Natural killer cell treated with Interleukin-12 subunit alpha and Interleukin-12 subunit beta and Interleukin-15 and Interleukin-18, amount 100 ng/mL, for 72 hours (primary cell): ENCODE results near the gene FAAH. TPM values are rescaled to one million over a fixed set of nuclear protein-coding genes. Genes with fewer than 3 reads are reported as not detected.

Source experiments
- ATAC-seq, 2 donors: fragments of 150-1000 bp; cut with Tn5 transposase in 1 of 2; sonication (Bioruptor Pico), chemical (Tn5 transposase) in 1 of 2; 2 replicates each; pipeline ENCODE4 v1.10.0; 2021
- DNase-seq: peaks from one replicate; pipeline ENCODE4 v3.0.0; 2022; ENCODE audit warnings: low spot score
- H3K27ac Mint-ChIP-seq, 2 donors: 1 replicate in 1 of 2; 2 replicates in 1 of 2; pipeline ENCODE4 v1.8.0; 2022; ENCODE audit warnings: mixed read lengths in 2 of 2, mild to moderate bottlenecking in 1 of 2, moderate library complexity in 1 of 2
- H3K27me3 Mint-ChIP-seq, 2 donors: 1 replicate in 1 of 2; 2 replicates in 1 of 2; pipeline ENCODE4 v1.8.0; 2022; ENCODE audit warnings: mixed read lengths in 2 of 2
- H3K36me3 Mint-ChIP-seq: one replicate; pipeline ENCODE4 v1.8.0; 2022; ENCODE audit warnings: mixed read lengths
- H3K4me1 Mint-ChIP-seq, 2 donors: 1 replicate in 1 of 2; 2 replicates in 1 of 2; pipeline ENCODE4 v1.8.0; 2022; ENCODE audit warnings: low read depth in 2 of 2, mixed read lengths in 2 of 2, mild to moderate bottlenecking in 1 of 2
- H3K4me3 Mint-ChIP-seq: one replicate; pipeline ENCODE4 v1.8.0; 2022; ENCODE audit warnings: mixed read lengths
- H3K9me3 Mint-ChIP-seq: 2 replicates; pipeline ENCODE4 v1.8.0; 2022; ENCODE audit warnings: mixed read lengths
- total RNA-seq, 2 donors: library from RNA; stranded (reverse); gene quantifications; one replicate each; pipeline ENCODE4 v1.2.3, GENCODE V29; 2022

Gene FAAH
- total RNA-seq, 2 donors from 2014 or later, result 4.1 to 6.6 TPM

DNA sequence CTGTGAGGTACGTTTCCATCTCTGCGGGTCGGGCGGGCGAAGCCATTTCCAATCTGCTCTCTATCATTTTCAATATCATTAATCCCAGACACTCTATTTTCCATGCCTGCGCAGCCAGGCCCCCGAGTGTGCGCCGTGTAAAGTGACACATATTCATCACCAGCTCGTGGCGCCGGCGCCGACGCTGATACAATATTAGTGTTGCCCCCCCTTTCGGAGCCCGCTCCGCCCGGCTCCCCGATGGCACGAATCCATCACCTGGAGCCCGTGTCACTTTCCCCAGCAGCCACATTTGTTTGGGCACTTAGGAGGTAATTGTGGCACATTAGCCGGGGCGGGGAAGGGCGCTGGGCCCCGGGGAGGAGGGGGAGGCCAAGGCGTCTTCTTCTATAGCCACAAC, 61.8 kb downstream of the FAAH start:
- Mint-ChIP-seq H3K4me3 (no peak overlapping the region), H3K4me1 (no peaks in the 10 kb centered on the region), H3K9me3 (no peaks in the 10 kb centered on the region), H3K36me3 (no peaks in the 10 kb centered on the region), H3K27me3 (peaks cover 34 to 35% of the 10 kb centered on the region in 2 donors), H3K27ac (no peak overlapping the region)
- ATAC-seq, result no peak
- no peak for DNase-seq

DNA sequence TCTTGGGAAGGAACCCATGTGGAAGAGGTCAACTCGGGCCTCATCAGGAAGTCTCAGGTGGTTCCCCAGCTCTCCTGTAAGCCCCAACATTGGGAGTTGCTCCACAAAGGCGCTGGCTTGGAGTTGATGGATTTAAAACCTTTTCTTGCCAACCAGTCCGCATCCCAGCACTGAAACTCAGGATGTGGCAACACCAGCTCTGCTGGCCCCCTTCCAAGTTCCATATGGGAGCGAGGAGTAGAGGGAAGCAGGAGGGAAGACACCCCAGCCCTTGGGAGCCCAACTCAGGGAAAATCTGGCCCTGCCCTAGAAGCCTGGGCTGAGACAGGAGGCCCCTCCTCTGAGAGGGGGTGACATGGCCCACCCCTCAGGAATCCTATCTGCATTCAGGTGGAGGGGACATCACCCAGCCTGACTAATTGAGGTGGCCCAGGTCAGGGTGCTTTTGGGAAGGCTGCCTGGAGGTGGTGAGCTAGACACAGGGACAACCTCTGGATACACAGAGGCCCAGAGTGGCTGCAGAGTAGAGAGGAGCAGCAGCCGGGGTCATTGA, 62.4 kb downstream of the FAAH start:
- no peaks in the 10 kb centered on the region for H3K9me3 Mint-ChIP-seq
- peaks cover 32% of the 10 kb centered on the region in 2 donors for H3K27me3 Mint-ChIP-seq
- no peak overlapping the region for H3K27ac Mint-ChIP-seq
- DNase-seq (no peak), ATAC-seq (no peak)
- no peaks in the 10 kb centered on the region for H3K4me1 Mint-ChIP-seq
- no peak overlapping the region for H3K4me3 Mint-ChIP-seq
- no peaks in the 10 kb centered on the region for H3K36me3 Mint-ChIP-seq

DNA sequence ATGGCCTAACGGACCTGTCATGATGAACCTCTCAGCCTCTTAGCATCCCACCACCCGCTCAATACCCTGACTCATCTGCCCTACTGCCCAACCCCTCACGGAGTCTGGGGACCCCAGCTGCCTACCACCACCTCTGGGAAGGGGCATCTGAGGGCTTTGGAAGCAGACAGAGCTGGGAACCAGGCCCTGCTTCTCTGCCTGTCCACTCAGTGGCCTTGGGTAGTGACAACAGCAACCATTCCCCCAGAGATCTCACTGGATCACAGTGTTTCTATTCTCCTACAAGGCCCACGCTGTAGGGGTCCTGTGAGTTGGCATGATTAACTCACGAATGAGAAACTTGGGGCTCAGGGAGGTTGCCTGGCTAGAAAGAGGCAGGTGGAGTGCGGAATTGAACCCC, 63.1 kb downstream of the FAAH start:
- Mint-ChIP-seq H3K4me1 (no peaks in the 10 kb centered on the region), H3K36me3 (no peaks in the 10 kb centered on the region), H3K27me3 (peaks cover 33 to 38% of the 10 kb centered on the region in 2 donors)

GRCh38 chr1:46458190-46458589, 64.1 kb downstream of the FAAH start:
- Mint-ChIP-seq H3K4me3 (no peak overlapping the region), H3K27ac (no peak overlapping the region), H3K27me3 (peaks cover 33 to 36% of the 10 kb centered on the region in 2 donors), H3K9me3 (no peaks in the 10 kb centered on the region), H3K4me1 (no peaks in the 10 kb centered on the region), H3K36me3 (no peaks in the 10 kb centered on the region)
- DNase-seq (no peak), ATAC-seq (no peak)

More for the DNA sequence above, 63.1 kb downstream of the FAAH start:
- DNase-seq (no peak), ATAC-seq (no peak)
- no peak overlapping the region for H3K27ac Mint-ChIP-seq
- no peaks in the 10 kb centered on the region for H3K9me3 Mint-ChIP-seq
- no peak overlapping the region for H3K4me3 Mint-ChIP-seq

GRCh38 chr1:46458846-46459245, 64.7 kb downstream of the FAAH start:
- Mint-ChIP-seq H3K4me3 (no peak overlapping the region), H3K36me3 (no peaks in the 10 kb centered on the region), H3K27me3 (peaks cover 35 to 36% of the 10 kb centered on the region in 2 donors), H3K27ac (no peak overlapping the region), H3K9me3 (no peaks in the 10 kb centered on the region), H3K4me1 (no peaks in the 10 kb centered on the region)
- DNase-seq (no peak), ATAC-seq (no peak)

DNA sequence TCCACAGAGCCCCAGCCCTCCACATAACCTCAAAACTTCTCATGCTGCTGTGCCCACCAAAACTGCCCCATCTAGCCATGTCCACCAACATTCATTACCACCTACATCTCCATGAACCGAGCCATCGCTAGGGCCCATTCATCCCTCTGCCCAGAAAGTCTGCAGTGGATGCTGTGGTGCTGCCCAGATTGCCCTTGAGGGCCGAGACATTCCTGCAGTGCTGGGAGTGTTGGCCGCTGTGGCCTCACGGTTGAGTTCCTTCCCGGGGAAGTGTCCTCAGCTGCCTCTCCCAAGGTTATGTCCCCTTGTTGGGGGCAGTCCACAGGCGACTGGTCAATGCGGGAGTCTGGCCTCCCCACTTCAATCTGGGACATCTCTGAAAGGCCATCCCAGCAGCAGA, 65.2 kb downstream of the FAAH start:
- DNase-seq, result no peak
- Mint-ChIP-seq H3K4me1 (no peaks in the 10 kb centered on the region), H3K36me3 (no peaks in the 10 kb centered on the region), H3K4me3 (no peak overlapping the region), H3K27me3 (peaks cover 40% of the 10 kb centered on the region in 2 donors), H3K27ac (no peak overlapping the region), H3K9me3 (no peaks in the 10 kb centered on the region)
- no peak for ATAC-seq

DNA sequence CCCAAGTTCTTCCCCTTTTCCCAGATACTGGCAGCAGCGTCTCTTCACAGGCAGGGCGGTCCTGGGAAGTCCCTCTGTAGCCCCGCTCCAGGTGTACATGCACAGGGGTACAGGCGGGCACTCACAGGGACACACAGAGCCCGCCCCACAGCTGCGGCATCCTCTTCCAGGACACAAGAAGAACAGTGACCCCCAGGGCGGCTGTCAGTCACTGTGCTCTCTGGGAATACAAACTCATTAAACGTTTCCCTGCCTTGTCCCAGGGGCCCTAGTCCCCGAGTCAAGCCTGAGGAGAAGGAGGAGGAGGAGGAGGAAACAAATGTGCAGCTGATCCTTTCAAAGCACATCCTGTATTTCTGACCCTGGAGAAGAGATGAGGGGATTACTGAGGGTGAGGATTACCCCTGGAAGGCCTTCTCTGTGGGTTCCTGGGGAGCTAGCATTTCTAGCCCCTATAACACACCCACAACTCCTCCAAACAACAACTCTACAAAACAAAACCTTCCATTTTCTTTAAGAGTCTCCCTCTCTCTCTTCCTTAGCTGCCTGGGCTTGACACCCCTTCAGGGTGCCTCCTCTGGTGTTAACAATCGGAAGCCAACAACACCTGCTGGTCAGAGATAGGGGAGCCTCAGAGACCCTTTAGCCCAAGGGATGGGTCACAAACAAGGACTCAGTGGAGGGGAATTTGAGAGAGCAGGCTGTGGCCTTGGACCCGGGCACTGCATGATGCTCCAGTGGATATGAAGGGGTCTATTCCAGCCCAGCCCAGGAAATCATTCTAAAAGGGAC, 67.1 kb downstream of the FAAH start:
- H3K9me3 Mint-ChIP-seq, result no peaks in the 10 kb centered on the region

DNA sequence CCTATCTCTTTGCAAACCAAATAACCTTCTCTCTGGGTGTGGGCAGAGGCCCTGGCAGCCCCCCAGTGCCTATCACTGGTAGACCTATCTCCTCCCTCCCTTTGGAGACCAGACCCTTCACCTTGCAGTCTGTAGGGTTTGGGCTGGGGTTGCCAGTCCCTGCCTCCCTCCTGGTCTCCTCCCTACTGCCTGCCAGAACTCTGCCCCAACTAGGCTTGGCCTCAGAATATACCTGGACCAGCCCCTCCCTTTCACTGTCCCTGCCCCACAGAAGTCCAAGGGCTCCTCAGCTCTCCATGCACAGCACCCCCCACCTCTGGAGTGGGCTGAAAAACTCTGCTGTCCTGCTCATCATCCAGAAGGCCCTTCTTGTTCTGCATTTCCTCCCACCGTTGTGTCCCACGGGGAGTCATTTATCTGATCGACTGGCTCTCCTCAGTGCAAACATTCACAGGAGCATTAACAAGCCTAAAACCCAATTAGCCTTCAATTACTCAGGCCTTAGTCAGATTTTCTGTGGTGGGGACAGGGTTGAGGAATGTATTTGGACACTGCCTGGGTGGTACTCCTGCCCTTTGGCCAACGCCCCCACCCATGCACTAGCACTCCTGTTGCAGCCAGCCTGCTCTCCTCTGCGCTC, 67.8 kb downstream of the FAAH start:
- no peak overlapping the region for H3K4me3 Mint-ChIP-seq
- no peak overlapping the region for H3K27ac Mint-ChIP-seq
- DNase-seq (no peak), ATAC-seq (no peak)
- peaks cover 36 to 43% of the 10 kb centered on the region in 2 donors for H3K27me3 Mint-ChIP-seq
- H3K9me3 Mint-ChIP-seq, result no peaks in the 10 kb centered on the region
- no peaks in the 10 kb centered on the region for H3K36me3 Mint-ChIP-seq
- peaks cover 2 to 5% of the 10 kb centered on the region in 2 donors for H3K4me1 Mint-ChIP-seq

More for the DNA sequence above, 67.1 kb downstream of the FAAH start:
- Mint-ChIP-seq H3K4me3 (no peak overlapping the region), H3K4me1 (peaks cover 0 to 5% of the 10 kb centered on the region in 2 donors), H3K27ac (no peak overlapping the region), H3K36me3 (no peaks in the 10 kb centered on the region), H3K27me3 (peaks cover 34 to 41% of the 10 kb centered on the region in 2 donors)
- DNase-seq, result no peak
- ATAC-seq, result no peak

Other genes with a start within 250 kb of the FAAH start
- gene TSPAN1, start 219.2 kb upstream of the FAAH start, total RNA-seq, result not detected
- gene P3R3URF, start 217.8 kb upstream of the FAAH start, total RNA-seq, result not detected
- 10 to 100 TPM; 46.7 to 61.7 TPM for gene POMGNT1, start 195.9 kb upstream of the FAAH start, total RNA-seq
- gene LURAP1, start 191.0 kb upstream of the FAAH start, total RNA-seq, result not detected
- gene RAD54L, start 146.6 kb upstream of the FAAH start, total RNA-seq, result 10 to 100 TPM; 23.3 to 87.5 TPM
- 10 to 100 TPM; 43.2 to 45.5 TPM for gene LRRC41, start 90.7 kb upstream of the FAAH start, total RNA-seq
- 100 to 1,000 TPM; 236 to 253 TPM for gene UQCRH, start 90.6 kb upstream of the FAAH start, total RNA-seq
- 10 to 100 TPM; 24.0 to 43.8 TPM for gene NSUN4, start 53.5 kb upstream of the FAAH start, total RNA-seq
- gene DMBX1, start 95.5 kb downstream of the FAAH start, total RNA-seq, result under 1 TPM; 0.26 to 0.47 TPM
- gene KNCN, start 157.3 kb downstream of the FAAH start, total RNA-seq, result not detected
- gene MKNK1, start 210.0 kb downstream of the FAAH start, total RNA-seq, result 10 to 100 TPM; 63.7 to 89.9 TPM
- 10 to 100 TPM; 12.3 to 20.7 TPM for gene MOB3C, start 222.5 kb downstream of the FAAH start, total RNA-seq